Measurements from ENCODE around the gene P2RX3.

- TF ChIP-seq CTCF (IDR thresholded peaks at IDR 0.05) (no peak), POLR2A (IDR thresholded peaks at IDR 0.05) (no peak)
Observed at GRCh38 chr11:57299150-57299737, 38.9 kb upstream of the P2RX3 start.
